Stimulated activated CD4-positive, alpha-beta T cell treated with anti-CD3 and anti-CD28 coated beads, Interleukin-2, amount 100 ng/mL, for 48 hours (primary cell): ENCODE results near the gene NHLH1.
"Not testable (repeated sequence)": the region's sequence is repeated elsewhere in the genome, so short reads cannot be mapped to it uniquely, and the experiment has no call there.

ENCODE experiments used
- DNase-seq, 2 donors: peaks; one replicate each; pipeline ENCODE4 v3.0.0-alpha.2; 2020

The NHLH1 gene

DNA sequence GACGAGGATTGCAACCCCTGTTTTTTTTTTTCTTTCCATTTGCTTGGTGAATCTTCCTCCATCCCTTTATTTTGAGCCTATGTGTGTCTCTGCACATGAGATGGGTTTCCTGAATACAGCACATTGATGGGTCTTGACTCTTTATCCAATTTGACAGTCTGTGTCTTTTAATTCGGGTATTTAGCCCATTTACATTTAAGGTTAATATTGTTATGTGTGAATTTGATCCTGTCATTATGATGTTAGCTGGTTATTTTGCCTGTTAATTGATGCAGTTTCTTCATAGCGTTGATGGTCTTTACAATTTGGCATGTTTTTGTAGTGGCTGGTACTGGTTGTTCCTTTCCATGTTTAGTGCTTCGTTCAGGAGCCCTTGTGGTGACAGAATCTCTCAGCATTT lies 21.5 kb downstream of the NHLH1 start:
- not testable (repeated sequence) for DNase-seq

DNA sequence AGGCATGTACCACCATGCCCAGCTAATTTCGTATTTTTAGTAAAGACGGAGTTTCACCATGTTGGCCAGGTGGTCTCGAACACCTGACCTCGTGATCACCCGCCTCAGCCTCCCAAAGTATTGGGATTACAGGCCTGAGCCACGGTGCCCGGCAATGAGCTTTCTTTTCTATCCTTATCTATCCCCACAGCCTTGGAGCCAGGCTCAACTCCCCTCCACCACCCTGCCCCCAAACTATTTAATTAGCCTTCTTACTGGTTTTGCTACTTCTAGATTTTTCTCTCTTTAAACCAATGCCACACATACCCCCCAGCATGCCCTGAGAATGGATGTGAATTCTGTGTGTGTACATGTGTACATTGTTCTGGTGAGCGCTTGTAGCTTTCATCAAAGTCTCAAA lies 27.8 kb downstream of the NHLH1 start:
- DNase-seq: no peak

DNA sequence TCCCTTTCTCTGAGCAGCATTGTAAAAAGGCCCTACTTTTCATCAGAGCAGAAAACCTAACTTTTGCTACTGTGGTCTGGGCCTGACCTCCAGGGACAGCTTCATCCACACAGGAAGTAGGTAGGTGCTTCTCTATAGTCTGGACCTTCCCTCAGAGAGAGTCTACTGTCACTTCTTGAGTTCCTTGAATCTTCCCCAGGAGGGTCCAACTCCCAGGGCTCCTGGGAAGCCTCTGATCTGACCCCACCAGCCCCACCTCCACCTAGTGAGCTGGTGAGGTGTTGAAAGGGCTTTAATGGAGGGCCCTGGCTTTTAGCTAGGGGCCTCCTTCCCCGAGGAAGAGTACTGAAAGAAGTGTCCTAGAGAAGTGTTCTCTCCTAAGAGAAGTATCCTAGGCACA lies 30.8 kb downstream of the NHLH1 start:
- DNase-seq: no peak

DNA sequence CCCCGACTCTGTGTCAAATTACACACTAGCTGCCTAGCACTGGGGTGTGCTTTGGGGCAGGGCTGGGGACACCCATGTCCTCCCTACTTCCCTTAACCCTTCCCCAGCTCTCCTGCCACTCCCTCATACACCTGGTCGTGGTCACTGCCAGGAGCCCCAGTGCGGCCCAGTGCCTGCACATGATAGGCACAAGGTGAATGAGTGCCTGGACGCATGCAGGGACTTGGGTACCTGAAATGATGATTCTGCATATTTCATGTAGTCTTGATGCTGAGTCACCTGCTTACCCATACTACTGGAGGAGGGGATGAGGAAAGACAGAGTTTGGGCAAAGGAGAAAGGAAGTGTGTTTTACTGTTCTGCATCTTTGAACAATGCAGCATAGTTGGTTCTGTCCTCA lies 32.0 kb downstream of the NHLH1 start:
- DNase-seq: no peak

DNA sequence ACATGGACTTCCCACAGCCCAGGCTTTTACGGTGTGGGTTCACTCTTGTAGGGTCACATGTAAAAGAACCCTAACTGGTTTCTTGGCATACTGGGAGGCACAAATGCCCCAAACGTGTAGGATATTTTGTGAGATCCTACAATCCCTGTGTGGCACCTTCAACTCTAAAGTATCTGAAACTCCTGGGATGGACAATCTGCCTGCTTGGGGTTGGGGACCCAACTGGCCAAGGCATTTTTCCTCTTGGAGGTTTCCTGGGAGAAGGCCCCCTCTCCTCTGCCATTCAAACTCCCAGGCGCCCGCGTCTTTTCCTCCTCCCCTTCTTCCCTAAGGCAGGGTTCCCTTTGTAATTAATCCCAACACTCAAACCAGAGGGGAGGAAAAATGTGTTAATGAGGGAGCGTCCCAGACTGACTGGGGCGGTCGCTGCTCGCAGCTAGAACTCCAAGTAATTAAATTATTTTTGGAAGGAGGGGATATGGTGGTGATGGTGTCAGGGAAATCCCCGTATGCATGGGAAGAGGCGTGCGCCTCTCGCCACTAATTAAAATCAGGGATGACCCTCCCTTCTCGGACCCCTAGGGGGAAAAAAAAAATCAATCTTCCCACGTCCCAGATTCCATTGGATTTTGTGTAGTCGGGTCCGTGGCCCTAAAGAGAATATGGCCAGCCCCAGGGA lies 32.8 kb downstream of the NHLH1 start:
- no peak for DNase-seq

DNA sequence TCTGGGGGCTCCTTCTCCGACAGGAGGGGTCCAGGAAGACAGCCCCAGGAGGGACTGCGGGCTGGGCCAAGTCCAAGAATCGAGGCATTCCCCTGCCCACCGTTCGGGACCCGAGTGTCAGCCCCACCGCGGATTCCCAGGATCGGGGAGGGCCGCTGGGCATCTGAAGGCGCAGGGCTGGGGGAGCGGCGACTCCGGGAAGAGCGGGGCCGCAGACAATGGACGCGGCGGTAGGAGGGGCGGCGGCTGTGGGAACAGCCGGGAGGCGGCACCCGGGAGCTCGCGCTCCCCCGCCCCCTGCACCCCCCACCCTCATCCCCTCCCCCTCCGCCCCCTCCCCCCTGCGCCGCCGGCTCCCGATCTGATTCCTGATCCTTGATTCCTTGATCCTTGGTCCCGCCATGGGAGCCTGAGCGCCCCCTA lies 33.4 kb downstream of the NHLH1 start, which contains the start of gene VANGL2:
Gene VANGL2 (plus strand): TSS at position 342 of the 423 bp plus-strand sequence. CDS start 15,274 bp downstream, outside the sequence.
- peak; percentile 45 to 54 for DNase-seq

DNA sequence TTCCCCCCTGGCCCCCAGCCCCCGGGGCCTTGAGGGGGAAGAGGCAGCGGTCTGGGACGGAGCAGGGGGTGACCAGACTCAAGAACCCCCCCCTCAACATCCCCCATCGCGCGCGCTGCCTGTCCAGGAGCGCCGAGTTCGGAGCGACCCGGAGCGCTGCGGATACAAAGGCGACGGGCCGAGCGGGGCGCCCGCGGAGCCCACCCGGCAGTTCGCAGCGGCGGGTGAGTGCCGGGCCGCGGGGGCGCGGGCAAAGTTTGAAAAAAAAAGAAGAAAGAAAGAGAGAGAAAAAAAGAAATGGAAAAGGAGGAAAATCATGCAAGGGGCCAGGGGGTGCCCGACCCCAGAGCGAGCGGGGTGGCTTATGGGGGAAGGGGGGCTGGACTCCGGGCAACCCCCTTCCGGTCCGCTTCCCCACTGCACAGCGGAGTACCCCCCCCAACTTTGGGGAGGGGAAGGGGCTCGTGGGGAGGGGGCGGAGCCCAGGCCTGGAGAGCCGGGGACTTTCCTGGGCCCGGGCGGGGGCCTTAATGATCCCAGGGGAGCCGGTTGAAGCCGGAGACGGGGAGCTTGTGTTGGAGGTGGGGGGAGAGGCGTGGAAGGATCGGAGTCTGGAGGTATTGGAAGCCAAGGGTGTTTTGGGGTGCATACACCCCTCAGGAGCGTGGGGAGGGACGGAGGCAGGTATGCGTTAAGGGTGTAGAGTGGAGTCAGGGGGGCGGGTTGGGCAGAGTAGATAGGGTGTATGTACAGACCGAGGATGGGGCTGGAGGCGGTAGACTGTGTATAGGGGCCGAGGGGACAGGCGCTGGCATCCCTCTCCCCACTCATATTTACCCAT lies 34.0 kb downstream of the NHLH1 start:
- DNase-seq: no peak

DNA sequence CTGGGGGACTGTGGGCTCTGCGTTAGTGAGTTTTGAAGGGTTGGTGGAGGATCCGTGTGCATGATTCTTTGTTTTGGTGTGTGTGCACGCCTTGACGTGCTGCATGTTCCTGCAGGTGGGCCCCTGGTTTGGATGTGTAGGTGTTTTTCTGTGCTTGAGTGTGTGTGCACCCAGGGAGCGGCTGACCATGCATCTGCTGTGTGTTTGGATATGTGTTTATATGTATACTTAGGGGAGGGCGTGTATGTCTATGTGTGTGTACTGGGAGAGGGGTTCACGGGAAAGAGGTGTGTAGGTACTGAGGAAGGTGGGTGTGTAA lies 34.6 kb downstream of the NHLH1 start:
- DNase-seq: no peak

DNA sequence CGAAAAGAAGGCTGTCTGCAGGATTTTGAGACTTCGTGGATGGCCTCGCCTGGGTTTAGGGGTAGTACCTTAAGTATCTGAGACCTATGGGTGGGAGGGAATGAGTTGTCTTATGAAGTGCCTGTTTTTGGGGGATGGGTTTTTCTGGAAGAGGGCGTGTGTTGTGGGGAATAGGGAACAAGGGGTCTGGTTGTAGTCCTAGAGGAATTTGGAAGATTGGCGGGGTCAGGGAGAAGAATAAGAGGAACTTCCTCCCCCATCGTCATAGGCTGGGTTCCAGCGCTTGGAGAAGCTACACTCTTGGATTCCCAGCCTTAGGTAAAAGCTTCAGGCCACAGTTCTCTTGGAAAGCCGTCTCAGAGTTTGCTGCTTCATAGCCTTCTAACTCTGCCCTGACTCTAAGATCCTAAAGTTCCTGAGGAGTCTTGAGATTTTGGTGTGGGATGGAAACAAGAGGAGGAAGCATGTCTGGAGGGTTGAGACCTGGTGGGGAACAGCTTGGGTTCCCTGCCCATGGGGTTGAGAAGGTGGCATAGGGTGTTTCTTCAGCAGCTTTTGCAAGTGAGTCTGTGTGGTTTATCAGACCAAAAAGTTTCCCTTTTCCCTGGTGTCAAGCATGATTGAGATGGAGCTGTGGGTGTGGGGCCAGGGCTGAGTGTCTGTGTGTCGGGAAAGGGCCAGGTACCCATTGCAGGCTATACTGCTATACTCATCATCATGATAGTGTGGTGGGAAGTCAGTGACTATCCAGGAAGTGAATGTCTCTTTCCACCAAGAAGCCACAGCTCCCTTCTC lies 35.3 kb downstream of the NHLH1 start:
- no peak for DNase-seq

DNA sequence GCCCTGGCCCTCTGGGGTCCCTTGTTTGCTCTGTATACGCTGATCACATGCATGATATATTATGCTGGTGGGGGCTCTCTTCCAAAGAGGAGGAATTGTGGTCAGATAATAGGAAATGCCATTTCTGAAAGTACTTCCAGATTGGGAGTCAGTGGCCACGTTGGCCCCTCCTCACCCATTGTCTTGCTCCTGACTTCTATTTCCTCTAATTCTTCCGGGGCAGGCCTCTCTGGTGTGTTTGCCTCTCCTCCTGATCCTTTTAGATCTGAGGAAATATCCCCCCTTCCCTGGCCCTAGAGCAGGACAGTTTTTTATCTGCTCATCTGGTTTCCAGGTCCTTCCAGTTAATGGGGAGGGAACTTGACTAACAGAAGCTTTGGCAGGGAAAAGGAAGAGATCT lies 36.4 kb downstream of the NHLH1 start:
- DNase-seq: no peak

DNA sequence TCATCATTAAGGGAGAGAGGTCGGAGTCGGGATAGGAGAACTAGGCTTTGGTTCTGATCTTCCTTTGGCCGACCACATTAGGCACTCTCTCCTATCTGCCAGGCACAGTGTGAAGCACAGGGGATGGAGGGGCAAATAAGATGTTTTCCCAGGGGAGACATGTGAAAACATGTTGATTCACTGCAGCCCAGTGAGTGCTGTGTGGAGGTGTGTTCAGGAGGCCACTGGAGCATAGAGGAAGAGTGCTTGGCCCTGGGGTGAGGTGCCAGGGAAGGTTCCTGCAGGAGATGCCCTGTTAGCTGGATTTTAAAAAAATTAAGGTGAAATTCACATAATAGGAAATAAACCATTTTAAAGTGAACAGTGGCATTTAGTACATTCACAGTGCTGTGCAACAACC lies 37.2 kb downstream of the NHLH1 start:
- no peak for DNase-seq

DNA sequence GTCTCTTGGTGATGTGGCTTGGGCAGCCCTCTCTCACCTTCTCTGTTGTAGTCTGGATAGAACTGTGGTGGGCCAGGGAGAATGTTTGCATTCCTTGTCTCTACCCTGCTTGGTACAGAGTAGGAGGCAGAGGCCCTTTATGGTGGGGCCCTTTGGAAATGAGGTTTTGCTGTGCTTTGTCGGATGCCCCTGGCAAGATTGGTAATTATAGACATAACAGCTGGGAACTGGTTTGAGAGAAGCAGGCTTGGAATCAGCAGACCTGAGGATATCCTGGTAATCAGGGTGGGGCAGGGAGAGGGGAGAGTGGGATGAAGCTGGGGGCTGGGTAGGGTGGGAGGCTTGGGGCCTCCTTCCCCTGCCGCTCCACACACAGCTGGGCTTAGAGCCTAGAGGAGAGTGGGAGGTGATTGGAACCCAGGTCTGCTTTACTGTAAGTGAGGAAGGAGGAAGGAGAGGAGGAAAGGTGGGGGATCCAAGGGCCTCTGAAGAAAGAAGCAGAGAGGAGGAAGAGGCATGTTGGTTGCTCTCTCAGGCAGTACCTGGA lies 38.5 kb downstream of the NHLH1 start:
- DNase-seq: no peak

DNA sequence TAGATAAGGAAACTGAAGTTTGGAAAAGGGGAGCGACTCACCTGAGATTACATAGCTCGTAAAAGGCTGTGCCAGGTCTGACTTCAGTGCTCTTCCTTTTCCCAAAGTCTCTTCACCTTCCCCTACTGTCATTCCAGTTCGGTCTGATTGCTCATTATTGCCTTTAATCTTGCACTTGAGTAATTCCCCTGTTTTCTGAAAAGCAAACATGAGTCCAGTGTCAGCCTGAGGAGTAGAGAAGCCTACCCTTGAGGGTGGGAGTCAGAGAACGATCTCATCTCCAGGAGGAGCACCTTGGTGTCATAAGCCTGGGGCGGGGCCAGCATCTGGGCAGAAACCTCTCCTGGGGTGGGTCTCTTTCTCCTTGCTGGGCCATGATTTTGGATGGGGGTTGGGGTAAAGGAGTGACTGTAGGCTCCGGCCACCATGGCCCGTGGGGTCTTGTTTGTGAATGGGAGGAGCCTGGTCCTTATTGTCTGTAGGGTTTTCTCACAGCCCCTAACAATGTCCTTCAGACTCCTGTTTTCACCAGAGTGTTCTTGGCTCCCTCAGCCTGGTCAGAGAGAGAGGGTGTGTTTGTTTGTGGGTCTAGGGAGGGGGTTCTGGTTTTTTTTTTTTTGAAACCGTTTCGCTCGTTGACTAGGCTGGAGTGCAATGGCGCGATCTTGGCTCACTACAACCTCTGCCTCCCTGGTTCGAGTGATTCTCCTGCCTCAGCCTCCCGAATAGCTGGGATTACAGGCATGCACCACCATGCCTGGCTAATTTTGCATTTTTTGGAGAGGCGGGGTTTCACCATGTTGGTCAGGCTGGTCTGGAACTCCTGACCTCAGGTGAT lies 39.5 kb downstream of the NHLH1 start:
- DNase-seq: no peak

DNA sequence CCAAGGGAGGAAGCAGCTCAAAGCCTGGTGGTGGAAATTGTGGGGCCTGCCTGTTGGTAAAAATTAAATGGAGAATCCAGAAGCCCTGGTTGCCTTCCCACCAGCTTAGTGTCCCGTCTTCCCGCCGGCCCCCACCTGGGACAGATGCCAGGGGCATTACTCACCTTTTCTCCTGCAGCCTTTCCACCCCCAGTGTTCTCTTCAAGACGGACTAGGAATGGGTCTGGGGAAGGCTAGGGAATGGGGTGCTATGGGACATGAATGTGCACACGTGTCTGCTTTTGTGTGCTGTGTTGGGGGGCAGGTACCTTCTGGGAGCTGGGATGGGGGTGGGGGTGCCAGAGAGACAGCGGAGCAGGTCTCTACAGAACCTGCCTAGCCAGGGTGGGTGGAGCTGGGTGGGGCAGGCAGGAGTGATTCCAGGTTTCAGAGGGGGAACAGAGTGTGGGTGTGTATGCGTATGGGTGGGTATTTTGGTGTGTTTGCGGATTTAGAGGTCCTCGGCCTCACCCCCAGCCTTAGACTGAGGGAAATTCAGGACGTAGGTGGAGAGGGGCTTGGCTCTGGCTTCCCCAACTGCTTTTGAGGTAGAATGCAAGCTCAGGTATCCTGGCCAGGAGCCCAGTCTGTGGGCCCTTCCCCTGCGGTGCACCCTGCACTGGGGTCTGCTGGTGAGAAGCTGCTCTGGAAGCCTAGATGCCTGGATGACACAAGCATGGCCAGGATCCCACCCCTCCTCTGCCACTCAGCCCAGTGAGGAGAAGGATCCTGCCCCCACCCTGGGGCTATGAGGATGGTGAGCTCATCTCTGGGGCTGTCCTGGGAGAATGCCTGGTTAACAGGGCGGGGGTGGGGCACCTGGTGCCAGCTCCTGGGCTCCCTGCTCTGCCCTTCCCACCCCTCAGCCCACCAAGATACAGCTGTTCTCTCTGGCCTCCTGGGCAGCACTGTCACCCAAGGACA lies 41.2 kb downstream of the NHLH1 start:
- no peak for DNase-seq

DNA sequence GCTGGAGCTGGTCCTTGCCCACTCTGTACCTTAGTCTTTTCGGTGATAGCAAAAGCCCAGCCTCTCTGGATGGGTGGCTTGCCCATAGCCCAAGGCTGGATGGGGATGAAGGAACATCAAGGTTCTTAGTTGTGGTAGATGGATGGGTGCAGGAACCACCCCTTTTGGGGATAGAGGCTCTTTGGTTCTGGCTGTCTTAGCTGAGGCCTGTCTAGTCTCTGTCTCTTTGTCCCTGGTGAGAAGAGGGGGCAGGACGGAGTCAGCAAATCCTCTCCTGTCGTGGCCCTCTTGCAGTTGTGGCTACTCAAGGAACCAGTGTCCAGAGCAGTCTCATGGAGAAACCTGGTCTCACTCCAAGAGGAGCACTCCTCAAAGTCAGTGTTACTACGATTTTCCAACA lies 42.0 kb downstream of the NHLH1 start:
- DNase-seq: no peak

DNA sequence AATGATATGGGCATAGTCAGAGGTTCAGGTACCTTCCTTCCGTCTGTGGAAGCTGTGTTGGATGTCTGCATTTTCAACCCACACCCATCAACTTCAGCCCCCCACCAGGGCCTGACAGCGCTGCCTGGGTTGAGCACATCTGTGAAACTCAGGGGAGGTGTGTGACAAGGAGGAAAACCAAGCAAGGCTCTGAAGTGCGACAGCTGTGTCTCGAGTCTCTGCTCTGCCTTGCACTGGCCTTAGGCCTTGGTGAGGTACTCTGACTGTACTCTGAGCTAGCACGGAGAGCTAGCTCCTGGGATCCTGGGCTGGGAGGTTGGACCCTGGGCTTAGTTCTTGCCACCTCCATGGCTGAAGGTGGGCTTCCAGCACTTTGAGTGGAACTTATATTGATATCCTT lies 42.6 kb downstream of the NHLH1 start:
- DNase-seq: no peak

DNA sequence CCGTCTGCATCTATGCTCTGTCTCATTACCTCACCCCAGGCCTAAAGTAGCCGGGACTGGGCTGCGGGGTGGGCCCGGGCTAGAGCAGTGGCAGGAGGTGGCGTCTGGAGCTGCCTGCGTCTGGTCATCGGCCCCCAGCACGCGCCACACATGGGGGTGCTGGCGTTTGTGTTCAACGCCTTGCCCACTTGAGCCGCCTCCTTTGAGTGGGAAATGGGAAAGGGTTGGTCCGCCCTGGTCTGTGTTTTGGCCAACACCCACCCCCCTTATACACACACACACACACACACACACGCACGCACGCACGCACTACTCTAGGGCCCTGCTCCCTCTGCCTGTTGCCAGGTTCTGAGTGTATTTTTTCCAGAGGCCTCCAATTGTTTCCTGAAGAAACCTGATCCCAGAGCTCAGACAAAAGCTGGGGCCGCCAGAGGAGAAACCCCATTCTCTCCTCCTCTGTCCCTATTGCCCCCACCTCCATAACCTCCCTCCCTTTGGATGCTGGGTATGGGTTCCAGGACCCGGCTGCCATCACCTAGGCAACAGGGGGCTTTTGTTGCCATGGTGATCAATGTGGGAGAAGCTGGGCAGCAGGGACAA lies 43.6 kb downstream of the NHLH1 start:
- no peak for DNase-seq

DNA sequence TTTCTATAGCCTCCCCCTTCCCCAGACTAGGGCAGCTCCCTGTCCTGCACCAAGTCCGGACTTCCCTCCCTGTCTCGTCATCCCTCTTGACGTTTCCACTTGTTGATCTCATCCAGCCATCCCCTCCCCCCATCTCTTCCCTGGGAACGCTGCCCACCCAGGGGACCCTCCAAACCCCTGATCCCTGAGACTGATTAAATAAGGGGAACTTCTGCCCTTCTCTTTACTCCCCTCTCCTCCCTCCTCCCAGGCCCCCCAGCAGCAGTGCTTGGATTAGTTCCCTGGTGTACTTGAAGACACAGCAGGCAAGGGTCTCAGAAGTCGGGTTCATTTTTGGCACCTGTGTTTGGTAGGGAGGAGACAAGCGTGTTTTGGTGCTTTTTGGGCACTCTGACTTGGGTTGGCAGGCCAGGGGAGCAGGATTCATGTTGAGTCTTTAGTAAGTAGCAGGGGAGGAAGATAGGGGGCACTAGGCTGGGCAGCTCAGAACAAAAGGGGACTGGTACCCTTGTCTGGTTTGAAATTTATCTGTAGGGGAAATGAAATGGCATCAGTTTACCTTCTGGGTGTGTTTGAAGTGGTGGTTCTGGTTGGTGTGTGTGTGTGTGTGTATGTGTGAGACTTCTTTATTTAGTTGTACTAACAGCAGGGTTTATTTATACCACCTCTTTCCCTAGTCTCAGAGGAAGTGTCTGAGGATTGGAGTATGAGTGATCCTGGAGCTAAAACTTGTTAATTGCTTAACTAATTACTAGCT lies 44.6 kb downstream of the NHLH1 start:
- DNase-seq: no peak

DNA sequence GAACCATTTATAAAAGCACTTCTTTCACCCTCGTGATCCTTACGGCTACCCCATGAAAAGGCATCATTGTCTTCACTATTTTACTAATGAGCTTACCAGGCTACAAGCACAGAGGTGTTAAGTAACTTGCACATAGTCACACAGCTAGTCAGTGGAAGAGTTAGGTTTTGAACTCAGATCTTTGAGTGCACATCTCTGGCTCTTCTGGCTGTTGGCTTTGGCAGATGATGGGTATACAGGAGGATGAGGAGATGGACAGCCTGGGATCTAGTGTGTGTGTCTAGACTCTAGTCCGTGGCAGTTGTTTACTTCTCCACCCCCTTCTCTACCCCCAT lies 45.1 kb downstream of the NHLH1 start:
- no peak for DNase-seq

DNA sequence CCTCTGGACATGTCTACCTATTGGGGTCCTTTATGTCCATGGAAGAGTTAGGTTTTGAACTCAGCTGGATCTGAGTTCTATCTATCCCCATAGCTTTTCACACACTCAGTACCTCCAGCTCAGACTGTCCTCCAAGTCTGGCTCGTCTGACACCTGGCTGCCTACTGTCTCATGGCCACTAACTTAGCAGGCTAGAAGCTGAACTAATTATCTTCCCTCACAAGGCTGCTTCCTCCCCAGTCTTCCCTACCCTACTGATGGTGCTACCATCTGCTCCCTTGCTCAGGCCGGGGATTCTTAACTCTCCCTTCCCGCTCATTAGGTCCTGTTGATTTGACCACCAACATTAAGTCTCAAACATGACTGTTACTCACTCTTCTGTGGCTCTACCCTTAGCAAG lies 46.8 kb downstream of the NHLH1 start:
- no peak for DNase-seq
